ENCODE measurements around the gene MTSS2. TPM values are rescaled to one million over a fixed set of nuclear protein-coding genes. Genes with fewer than 3 reads are reported as not detected.
"Not testable (repeated sequence)": the region's sequence is repeated elsewhere in the genome, so short reads cannot be mapped to it uniquely, and the experiment has no call there.

Gene MTSS2
- total and polyA plus RNA-seq, 2 of the 4 experiments (the other 2 are of a cell fraction), result 9.1 to 86.2 TPM

GRCh38 chr16:70644763-70645597 is 40.9 kb downstream of the MTSS2 start:
- no peak overlapping the region for H4K8ac ChIP-seq (ENCODE audit: low read depth in 2 of 2, low read length in 2 of 2)
- H4K20me1 ChIP-seq (ENCODE audit: insufficient read depth, low read length), result no peaks in the 10 kb centered on the region
- H3K14ac ChIP-seq (replicated peaks; ENCODE audit: low read depth, low read length), result no peak overlapping the region
- no TSS peak for BruUV-seq (replicated peaks)
- CTCF ChIA-PET, result interaction anchor here (0.7 kb wide), 1 partner anchor 10 kb away, joined by 8 read pairs; no protein-coding TSS in a partner anchor
- H3K56ac ChIP-seq (ENCODE audit: extremely low read depth, insufficient read depth, low read length), result no peak overlapping the region
- H3K9me3 ChIP-seq (ENCODE audit: control insufficient read depth, insufficient read depth, low read length), result no peaks in the 10 kb centered on the region
- H2BK120ac ChIP-seq (ENCODE audit: low read depth, low read length), result no peak overlapping the region
- no peak overlapping the region for H3K4me2 ChIP-seq (ENCODE audit: low read depth, low read length)
- no peak overlapping the region for H3K27ac ChIP-seq (ENCODE audit: insufficient read depth, low read length)
- in situ Hi-C loops (cut with MboI; ENCODE audit: low sequenced_read_pairs), result loop anchor here (5.0 kb wide), 1 partner anchor 273 kb away; no protein-coding TSS in a partner anchor
- H4K5ac ChIP-seq (ENCODE audit: low read depth, low read length), result no peak overlapping the region
- H2AK9ac ChIP-seq (replicated peaks; ENCODE audit: low read depth, low read length, poor library complexity), result no peak overlapping the region
- H4K91ac ChIP-seq (ENCODE audit: insufficient read depth, low read depth, low read length), result no peak overlapping the region
- H3K18ac ChIP-seq (ENCODE audit: low read depth, low read length), result no peak overlapping the region
- no peak overlapping the region for H3K4me3 ChIP-seq (ENCODE audit: insufficient read depth, low read depth, low read length)
- H3K4me1 ChIP-seq (ENCODE audit: control insufficient read depth, insufficient read depth, low read length), result no peaks in the 10 kb centered on the region
- H3K79me1 ChIP-seq (ENCODE audit: low read depth in 1 of 2, low read length in 2 of 2), result no peaks in the 10 kb centered on the region
- H3K9ac ChIP-seq (ENCODE audit: low read depth, low read length), result no peak overlapping the region
- H3K36me3 ChIP-seq (ENCODE audit: control insufficient read depth, insufficient read depth, low read length), result no peaks in the 10 kb centered on the region
- TF ChIP-seq NFE2L2 (IDR thresholded peaks at IDR 0.05; ENCODE audit: low read depth, low read length), result no peak
- no peak overlapping the region for H3K4ac ChIP-seq (ENCODE audit: low read depth, low read length)
- peak overlapping the region; percentile 49 for H2AFZ ChIP-seq (replicated peaks; ENCODE audit: low read length, poor library complexity)
- H2AK5ac ChIP-seq (ENCODE audit: low read depth, low read length), result peak overlapping the region; percentile 15; the same call in 1 of the 2 replicates
- intact Hi-C loops (cut with micrococcal nuclease), result no loop called here
- 0 out of 2 replicates have a peak, but pooled peaks cover 4% of the 10 kb centered on the region for H3K27me3 ChIP-seq (ENCODE audit: control insufficient read depth, insufficient read depth, low read length)
- WGBS, 2 experiments (ENCODE audit: extremely low coverage in 2 of 2, insufficient read length in 1 of 2), result 70% methylated on average over 4 of the region's 10 CpGs; no CpG with 5 or more reads in 1 of the 2 experiments
- no peak overlapping the region for H2BK20ac ChIP-seq (ENCODE audit: low read depth, low read length)
- dilution Hi-C loops (cut with HindIII; ENCODE audit: low sequenced_read_pairs, unreplicated experiment), result no loop called here
- ATAC-seq (ENCODE audit: low read depth) (no peak), DNase-seq (no peak)
- no peak overlapping the region for H3K23ac ChIP-seq (ENCODE audit: low read depth, low read length)
- POLR2A ChIA-PET (ENCODE audit: unreplicated experiment), result no interaction called here
- no peaks in the 10 kb centered on the region; the same call in 1 of the 2 replicates for H3K9me1 ChIP-seq (ENCODE audit: insufficient read depth, low read length)
- H2BK5ac ChIP-seq (ENCODE audit: low read depth, low read length, poor library complexity, severe bottlenecking), result no peak overlapping the region
- no peak overlapping the region; the same call in 2 of the 3 replicates for H2BK15ac ChIP-seq (ENCODE audit: low read depth, low read length)

- H2BK5ac ChIP-seq (ENCODE audit: low read depth, low read length, poor library complexity, severe bottlenecking); H4K8ac ChIP-seq (ENCODE audit: low read depth in 2 of 2, low read length in 2 of 2); H4K20me1 ChIP-seq (ENCODE audit: insufficient read depth, low read length); H3K56ac ChIP-seq (ENCODE audit: extremely low read depth, insufficient read depth, low read length); CTCF ChIA-PET; H3K36me3 ChIP-seq (ENCODE audit: control insufficient read depth, insufficient read depth, low read length); H3K4me2 ChIP-seq (ENCODE audit: low read depth, low read length); H3K23ac ChIP-seq (ENCODE audit: low read depth, low read length); H3K27me3 ChIP-seq (ENCODE audit: control insufficient read depth, insufficient read depth, low read length); H3K27ac ChIP-seq (ENCODE audit: insufficient read depth, low read length); intact Hi-C loops (cut with micrococcal nuclease); H2AFZ ChIP-seq (replicated peaks; ENCODE audit: low read length, poor library complexity); H3K79me1 ChIP-seq (ENCODE audit: low read depth in 1 of 2, low read length in 2 of 2); H2AK9ac ChIP-seq (replicated peaks; ENCODE audit: low read depth, low read length, poor library complexity); H2BK15ac ChIP-seq (ENCODE audit: low read depth, low read length); H2BK20ac ChIP-seq (ENCODE audit: low read depth, low read length); H3K9me3 ChIP-seq (ENCODE audit: control insufficient read depth, insufficient read depth, low read length); BruUV-seq (replicated peaks); H2AK5ac ChIP-seq (ENCODE audit: low read depth, low read length); H4K91ac ChIP-seq (ENCODE audit: insufficient read depth, low read depth, low read length); H3K4ac ChIP-seq (ENCODE audit: low read depth, low read length); dilution Hi-C loops (cut with HindIII; ENCODE audit: low sequenced_read_pairs, unreplicated experiment); POLR2A ChIA-PET (ENCODE audit: unreplicated experiment); ATAC-seq (ENCODE audit: low read depth); DNase-seq; H3K9ac ChIP-seq (ENCODE audit: low read depth, low read length); H3K9me1 ChIP-seq (ENCODE audit: insufficient read depth, low read length); H2BK120ac ChIP-seq (ENCODE audit: low read depth, low read length); H4K5ac ChIP-seq (ENCODE audit: low read depth, low read length); H3K4me1 ChIP-seq (ENCODE audit: control insufficient read depth, insufficient read depth, low read length); in situ Hi-C loops (cut with MboI; ENCODE audit: low sequenced_read_pairs); H3K4me3 ChIP-seq (ENCODE audit: insufficient read depth, low read depth, low read length); H3K18ac ChIP-seq (ENCODE audit: low read depth, low read length); H3K14ac ChIP-seq (replicated peaks; ENCODE audit: low read depth, low read length): not testable (repeated sequence)
- no CpG with 5 or more reads among the region's 7 CpGs for WGBS, 2 experiments (ENCODE audit: extremely low coverage in 2 of 2, insufficient read length in 1 of 2)
Measured at GRCh38 chr16:70643264-70643663, 42.6 kb downstream of the MTSS2 start.

Measured in IMR-90 (cell line).